ENCODE data around the gene NRCAM. TPM values are rescaled to one million over a fixed set of nuclear protein-coding genes. Genes with fewer than 3 reads are reported as not detected.

The NRCAM gene
- total and polyA plus RNA-seq, 2 of the 8 experiments (the other 6 are each of a cell fraction or from before 2014, with no cell fraction given): 2.7 to 3.8 TPM

DNA sequence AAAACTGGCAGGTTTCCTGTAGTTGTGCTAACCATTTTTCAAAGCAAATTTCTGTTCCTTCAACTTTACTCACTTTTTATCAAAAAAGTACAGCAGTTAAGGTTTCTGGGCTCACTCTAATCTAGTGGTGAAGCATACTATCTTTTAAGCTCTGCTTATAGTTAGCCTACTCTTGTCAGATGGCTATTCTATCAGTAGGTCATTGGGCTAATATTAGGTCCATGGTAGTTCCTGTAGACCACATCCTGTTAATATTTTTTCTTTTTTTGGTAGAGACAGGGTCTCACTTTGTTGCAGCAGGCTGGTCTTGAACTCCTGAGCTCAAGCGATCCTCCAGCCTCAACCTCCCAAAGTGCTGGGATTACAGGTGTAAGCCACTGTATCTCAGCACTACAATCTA, 27.9 kb upstream of the NRCAM start:
- CTCF ChIA-PET (ENCODE audit: partially characterized antibody): interaction anchor here (0.9 to 1.8 kb wide), 3 partner anchors 13 to 17 kb away, joined by 3 to 5 read pairs (median 4); no protein-coding TSS in a partner anchor
- Histone ChIP-seq H2BK12ac (ENCODE audit: low read depth, low read length) (no peak overlapping the region), H3K9ac (replicated peaks in 1 of 4; ENCODE audit: extremely low read depth in 1 of 4, low read depth in 3 of 4, low read length in 3 of 4) (no peak overlapping the region), H3K14ac (ENCODE audit: insufficient read length) (no peak overlapping the region), H3K9me3 (ENCODE audit: insufficient read depth in 2 of 2, low read depth in 1 of 2, low read length in 1 of 2) (no peaks in the 10 kb centered on the region), H4K5ac (ENCODE audit: insufficient read length, low read depth, low read length) (no peak overlapping the region), H3K23me2 (ENCODE audit: low read depth, low read length) (no peaks in the 10 kb centered on the region), H3K56ac (replicated peaks; ENCODE audit: insufficient read length, low read depth, low read length) (no peak overlapping the region), H3K79me1 (ENCODE audit: low read depth, low read length) (no peaks in the 10 kb centered on the region), H4K91ac (replicated peaks; ENCODE audit: insufficient read length, low read length) (no peak overlapping the region), H3K23ac (ENCODE audit: insufficient read length) (no peak overlapping the region), H2BK20ac (ENCODE audit: low read length) (no peak overlapping the region), H3K18ac (ENCODE audit: extremely low read depth, low read length) (no peak overlapping the region), H2AFZ (ENCODE audit: low read length) (no peak overlapping the region), H2BK120ac (replicated peaks; ENCODE audit: low read depth, low read length) (no peak overlapping the region), H3K4me1 (replicated peaks in 1 of 4; ENCODE audit: control insufficient read depth in 3 of 4, insufficient read depth in 4 of 4, low read length in 3 of 4) (no peaks in the 10 kb centered on the region), H3K36me3 (ENCODE audit: control insufficient read depth in 2 of 4, insufficient read depth in 4 of 4, low read length in 3 of 4) (peaks cover 0 to 6% (median 0%) of the 10 kb centered on the region in 4 experiments; a peak in 1 of 8 replicates), H2BK5ac (ENCODE audit: low read depth, low read length) (no peak overlapping the region), H3K27me3 (replicated peaks in 1 of 4; ENCODE audit: control insufficient read depth in 3 of 4, extremely low read depth in 1 of 4, insufficient read depth in 3 of 4, low read length in 3 of 4) (no peaks in the 10 kb centered on the region), H3K4ac (replicated peaks; ENCODE audit: insufficient read length, low read depth, low read length) (no peak overlapping the region), H3K27ac (ENCODE audit: low read depth, low read length) (no peak overlapping the region), H4K20me1 (replicated peaks in 1 of 2; ENCODE audit: control insufficient read depth in 1 of 2, insufficient read depth in 2 of 2, low read length in 2 of 2) (no peaks in the 10 kb centered on the region), H4K8ac (ENCODE audit: extremely low read depth, insufficient read depth, low read length) (no peak overlapping the region), H3K4me3 (ENCODE audit: extremely low read depth in 1 of 4, insufficient read depth in 2 of 4, low read depth in 3 of 4, low read length in 4 of 4) (no peak overlapping the region), H3K79me2 (ENCODE audit: control insufficient read depth in 1 of 2, insufficient read depth in 2 of 2, low read length in 2 of 2) (no peaks in the 10 kb centered on the region), H2BK15ac (ENCODE audit: low read length) (no peak overlapping the region), H3K4me2 (ENCODE audit: insufficient read depth in 1 of 2, low read depth in 2 of 2, low read length in 2 of 2) (no peak overlapping the region), H2AK5ac (ENCODE audit: low read depth, low read length) (no peak overlapping the region)
- 58% methylated on average over 1 of the region's 1 CpG; no CpG with 5 or more reads in 1 of the 2 experiments for whole genome bisulfite sequencing, 2 experiments (ENCODE audit: extremely low coverage in 1 of 2, insufficient coverage in 1 of 2, insufficient read length in 1 of 2, insufficient replicate concordance in 2 of 2, low coverage in 1 of 2, low lambda C conversion rate in 2 of 2, missing lambda C conversion rate in 1 of 2)
- DNase-seq (ENCODE audit: low read depth in 1 of 2, low spot score in 2 of 2) (no peak), FAIRE-seq (no peak)
- POLR2A ChIA-PET (ENCODE audit: partially characterized antibody): no interaction called here
- TF ChIP-seq, protein P1, sequence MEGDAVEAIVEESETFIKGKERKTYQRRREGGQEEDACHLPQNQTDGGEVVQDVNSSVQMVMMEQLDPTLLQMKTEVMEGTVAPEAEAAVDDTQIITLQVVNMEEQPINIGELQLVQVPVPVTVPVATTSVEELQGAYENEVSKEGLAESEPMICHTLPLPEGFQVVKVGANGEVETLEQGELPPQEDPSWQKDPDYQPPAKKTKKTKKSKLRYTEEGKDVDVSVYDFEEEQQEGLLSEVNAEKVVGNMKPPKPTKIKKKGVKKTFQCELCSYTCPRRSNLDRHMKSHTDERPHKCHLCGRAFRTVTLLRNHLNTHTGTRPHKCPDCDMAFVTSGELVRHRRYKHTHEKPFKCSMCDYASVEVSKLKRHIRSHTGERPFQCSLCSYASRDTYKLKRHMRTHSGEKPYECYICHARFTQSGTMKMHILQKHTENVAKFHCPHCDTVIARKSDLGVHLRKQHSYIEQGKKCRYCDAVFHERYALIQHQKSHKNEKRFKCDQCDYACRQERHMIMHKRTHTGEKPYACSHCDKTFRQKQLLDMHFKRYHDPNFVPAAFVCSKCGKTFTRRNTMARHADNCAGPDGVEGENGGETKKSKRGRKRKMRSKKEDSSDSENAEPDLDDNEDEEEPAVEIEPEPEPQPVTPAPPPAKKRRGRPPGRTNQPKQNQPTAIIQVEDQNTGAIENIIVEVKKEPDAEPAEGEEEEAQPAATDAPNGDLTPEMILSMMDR (IDR thresholded peaks at IDR 0.05; ENCODE audit: control extremely low read depth in 1 of 3, insufficient read depth in 1 of 3, low read depth in 1 of 3, low read length in 3 of 3): no peak
- TF ChIP-seq POLR2AphosphoS5 (IDR thresholded peaks at IDR 0.05; ENCODE audit: low read depth, low read length) (no peak), RFX5 (IDR thresholded peaks at IDR 0.05; ENCODE audit: borderline replicate concordance, low read depth, low read length) (no peak), SP4 (IDR thresholded peaks at IDR 0.05; ENCODE audit: low read length) (no peak), BRCA1 (IDR thresholded peaks at IDR 0.05; ENCODE audit: low read depth, low read length) (no peak), CEBPB (IDR thresholded peaks at IDR 0.05; ENCODE audit: low read depth, low read length) (no peak), TCF12 (IDR thresholded peaks at IDR 0.05; ENCODE audit: low read depth, low read length) (no peak)

Measured in H1 (cell line).